ENCODE results near the gene TMPRSS11B.

DNA sequence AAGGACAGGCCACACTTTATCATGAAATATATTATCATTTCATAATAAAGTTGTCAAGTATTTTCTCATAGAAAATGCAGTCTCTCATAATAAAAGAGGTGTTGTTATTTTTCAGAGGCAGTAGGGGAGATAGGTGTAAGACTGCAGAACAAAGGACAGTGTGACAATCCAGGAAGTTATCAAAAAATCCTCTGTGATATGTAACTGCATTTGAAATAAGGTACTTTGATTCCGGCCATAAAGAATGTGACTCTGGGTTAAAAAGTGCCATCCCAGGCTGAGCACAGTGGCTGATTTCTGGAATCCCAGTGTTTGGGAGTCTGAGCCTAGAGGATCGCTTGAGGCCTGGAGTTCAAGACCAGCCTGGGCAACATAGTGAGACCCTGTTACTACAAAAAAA, 37.6 kb upstream of the TMPRSS11B start:
- TF ChIP-seq, protein P1, sequence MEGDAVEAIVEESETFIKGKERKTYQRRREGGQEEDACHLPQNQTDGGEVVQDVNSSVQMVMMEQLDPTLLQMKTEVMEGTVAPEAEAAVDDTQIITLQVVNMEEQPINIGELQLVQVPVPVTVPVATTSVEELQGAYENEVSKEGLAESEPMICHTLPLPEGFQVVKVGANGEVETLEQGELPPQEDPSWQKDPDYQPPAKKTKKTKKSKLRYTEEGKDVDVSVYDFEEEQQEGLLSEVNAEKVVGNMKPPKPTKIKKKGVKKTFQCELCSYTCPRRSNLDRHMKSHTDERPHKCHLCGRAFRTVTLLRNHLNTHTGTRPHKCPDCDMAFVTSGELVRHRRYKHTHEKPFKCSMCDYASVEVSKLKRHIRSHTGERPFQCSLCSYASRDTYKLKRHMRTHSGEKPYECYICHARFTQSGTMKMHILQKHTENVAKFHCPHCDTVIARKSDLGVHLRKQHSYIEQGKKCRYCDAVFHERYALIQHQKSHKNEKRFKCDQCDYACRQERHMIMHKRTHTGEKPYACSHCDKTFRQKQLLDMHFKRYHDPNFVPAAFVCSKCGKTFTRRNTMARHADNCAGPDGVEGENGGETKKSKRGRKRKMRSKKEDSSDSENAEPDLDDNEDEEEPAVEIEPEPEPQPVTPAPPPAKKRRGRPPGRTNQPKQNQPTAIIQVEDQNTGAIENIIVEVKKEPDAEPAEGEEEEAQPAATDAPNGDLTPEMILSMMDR (IDR thresholded peaks at IDR 0.05): no peak
- no peak for TF ChIP-seq POLR2A (IDR thresholded peaks at IDR 0.05)

Data from gastroesophageal sphincter (tissue), 3 donors.